ENCODE results near the gene NPAS1.

Gene NPAS1

DNA sequence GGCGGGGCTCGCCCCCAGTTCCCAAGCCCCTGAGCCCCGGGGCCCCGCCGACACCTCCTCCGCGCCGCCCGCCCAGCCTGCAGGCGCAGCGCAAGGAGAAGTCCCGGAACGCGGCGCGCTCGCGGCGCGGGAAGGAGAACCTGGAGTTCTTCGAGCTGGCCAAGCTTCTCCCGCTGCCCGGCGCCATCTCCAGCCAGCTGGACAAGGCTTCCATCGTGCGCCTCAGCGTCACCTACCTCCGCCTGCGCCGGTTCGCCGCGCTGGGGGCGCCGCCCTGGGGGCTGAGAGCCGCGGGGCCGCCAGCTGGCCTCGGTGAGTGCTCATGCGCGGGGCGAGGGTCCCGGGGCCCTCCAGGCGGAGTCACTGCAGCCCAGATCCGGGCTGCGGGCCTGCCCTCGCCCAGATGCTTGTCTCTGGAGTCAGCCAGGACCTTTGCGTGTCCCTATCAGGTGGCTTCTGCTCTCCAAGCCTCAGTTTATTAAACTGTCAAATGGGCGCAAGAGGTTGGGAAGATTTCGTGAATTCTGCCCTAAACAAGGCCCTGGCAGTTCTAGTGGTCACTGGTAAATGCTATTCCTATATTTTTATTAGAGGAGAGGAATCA is 2.0 kb downstream of the NPAS1 start:
- no peak for DNase-seq

DNA sequence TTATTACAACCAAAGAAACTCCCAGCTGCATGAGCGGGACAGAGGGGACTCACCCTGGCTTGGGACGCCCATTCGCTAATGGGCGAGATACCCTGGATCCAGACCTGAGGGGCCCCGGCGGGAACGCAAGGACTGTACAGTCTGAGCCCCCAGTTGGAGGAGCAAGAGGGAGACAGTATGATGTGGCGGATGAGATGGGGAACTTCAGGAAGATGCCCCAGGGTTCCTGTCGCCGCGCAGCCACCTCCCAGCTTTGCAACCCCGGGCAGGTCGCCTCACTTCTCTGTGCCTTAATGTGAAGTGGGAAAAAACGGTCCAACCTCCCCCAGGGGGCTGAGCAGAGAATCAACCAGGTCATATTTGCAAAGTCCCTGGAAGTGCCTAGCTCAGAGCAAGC is 2.5 kb downstream of the NPAS1 start:
- no peak for DNase-seq

DNA sequence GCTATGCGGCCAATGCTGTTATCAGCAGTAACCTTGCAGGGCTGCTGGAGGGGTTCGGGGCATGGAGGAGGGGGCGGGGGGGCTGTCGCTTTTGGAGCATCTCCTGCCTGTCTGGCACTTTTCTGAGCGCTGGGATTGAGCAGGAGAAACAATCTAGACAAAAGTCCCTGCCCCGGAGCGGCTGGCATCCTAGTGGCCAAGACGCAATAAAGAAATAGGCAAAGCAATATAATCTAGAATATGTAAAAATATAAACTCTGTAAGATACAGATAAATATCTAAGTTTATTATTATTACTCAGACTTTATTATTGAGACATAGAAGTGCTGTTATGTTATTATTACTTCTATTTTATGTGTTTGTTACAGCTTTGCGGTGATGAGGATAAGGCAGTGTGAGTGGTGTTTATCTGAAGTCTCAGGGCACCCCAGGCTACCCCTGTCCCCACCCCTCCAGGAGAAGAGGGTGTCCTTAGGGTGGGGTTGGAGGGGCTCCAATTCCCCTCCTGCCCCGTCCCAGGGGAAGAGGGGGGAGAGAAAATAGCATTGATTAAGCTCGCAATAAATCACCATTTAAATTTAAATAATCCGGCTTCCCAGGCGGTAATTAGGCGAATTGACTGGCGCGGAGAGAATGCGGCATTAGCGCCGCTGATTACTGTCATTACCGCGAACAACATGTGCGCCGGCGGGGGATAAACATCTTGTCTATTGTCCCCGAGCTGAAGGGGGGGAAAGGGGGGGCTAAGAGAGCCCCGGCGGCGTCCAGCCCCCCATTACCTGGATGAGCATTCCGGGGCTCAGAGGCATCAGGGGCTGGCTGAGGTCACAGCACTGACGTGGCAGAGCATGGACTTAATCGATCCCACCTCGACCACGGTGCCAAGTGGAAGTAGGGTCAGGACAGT is 3.2 kb downstream of the NPAS1 start:
- peak; percentile 19 for DNase-seq

DNA sequence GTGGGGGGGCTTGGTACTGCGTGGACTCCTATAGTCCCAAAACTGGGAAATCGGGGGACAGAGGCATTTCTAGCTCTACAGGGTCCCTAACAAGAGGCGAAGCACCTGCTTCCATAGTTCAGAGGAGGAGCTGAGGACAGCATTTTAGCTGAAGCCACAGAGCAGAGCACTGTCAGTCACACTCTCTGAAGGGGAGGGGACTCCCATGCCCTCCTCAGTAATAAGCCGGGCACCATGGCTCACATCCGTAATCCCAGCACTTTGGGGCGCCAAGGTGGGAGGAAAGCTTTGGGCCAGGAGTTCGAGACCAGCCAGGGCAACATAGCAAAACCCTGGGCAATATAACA is 3.8 kb downstream of the NPAS1 start:
- DNase-seq: no peak

DNA sequence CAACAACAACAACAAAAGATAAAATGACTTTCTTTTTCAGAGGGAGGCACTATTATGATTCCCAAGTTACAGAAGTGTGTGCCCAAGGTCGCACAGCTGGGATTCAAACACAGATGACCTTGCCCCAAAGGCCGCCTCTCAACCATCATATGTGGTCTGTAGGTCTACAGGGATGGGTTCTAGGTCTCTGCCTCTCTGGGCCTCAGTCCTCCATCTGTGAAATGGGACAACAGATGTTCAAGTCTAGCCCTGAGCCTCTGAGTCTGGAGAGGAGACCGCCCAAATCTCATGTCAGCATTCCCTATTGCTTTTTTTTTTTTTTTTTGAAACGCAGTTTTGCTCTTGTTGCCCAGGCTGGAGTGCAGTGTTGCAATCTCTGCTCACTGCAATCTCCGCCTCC is 4.9 kb downstream of the NPAS1 start:
- DNase-seq: no peak

DNA sequence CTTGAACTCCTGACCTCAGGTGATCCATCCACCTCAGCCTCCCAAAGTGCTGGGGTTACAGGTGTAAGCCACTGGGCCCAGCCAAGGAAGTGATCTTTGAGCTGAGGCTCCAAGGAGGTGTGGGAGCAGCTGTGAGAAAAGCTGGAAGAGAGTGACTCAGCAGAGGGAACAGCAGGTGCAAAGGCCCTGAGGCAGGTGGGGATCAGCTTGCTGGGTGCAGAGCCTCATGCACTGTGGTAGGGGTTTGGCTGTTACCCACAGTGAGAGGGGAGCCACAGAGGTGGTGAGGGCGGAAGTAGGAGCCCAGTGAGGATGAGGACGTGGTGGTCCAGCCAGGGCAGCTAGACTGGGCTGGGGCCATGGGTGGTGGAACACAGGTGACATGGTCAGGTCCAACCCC is 6.5 kb downstream of the NPAS1 start:
- no peak for DNase-seq

DNA sequence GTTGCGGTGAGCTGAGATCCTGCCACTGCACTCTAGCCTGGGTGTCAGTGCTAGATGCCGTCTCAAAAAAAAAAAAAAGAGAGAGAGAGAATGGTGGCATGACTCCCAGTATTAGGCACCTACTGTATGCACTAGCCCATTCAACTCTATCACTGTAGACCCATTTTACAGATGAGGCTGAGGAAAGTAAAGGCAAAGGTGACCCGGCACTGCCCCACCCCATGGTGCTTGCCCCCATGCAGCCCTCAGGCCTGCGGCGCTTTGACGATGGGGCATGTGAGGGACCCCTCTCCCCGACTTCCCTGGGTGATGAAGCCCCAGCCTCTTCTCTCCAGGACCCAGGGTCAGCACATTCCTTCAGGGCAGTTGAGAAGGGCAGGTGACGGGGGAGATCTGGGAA is 7.3 kb downstream of the NPAS1 start:
- no peak for DNase-seq

DNA sequence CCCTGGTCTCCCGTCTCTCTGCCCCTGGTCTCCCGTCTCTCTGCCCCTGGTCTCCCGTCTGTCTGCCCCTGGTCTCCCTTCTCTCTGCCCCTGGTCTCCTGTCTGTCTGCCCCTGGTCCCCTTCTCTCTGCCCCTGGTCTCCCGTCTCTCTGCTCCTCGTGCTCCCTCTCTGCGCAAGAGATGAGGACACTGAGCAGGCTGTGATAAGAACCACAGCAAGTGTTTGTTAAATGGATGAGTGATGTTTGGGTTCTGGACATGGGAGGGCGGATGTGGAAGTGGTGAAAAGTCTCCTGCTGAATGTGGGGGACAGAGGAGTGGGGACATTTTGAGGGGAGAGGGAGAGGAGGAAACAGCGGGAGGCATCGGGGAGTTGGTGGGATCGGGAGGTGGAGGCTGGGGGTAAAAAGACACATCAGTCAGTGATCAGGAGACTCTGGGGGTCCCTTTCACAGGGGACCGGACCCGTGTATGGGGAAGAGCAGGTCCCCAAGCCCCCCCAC is 8.0 kb downstream of the NPAS1 start:
- DNase-seq: no peak

DNA sequence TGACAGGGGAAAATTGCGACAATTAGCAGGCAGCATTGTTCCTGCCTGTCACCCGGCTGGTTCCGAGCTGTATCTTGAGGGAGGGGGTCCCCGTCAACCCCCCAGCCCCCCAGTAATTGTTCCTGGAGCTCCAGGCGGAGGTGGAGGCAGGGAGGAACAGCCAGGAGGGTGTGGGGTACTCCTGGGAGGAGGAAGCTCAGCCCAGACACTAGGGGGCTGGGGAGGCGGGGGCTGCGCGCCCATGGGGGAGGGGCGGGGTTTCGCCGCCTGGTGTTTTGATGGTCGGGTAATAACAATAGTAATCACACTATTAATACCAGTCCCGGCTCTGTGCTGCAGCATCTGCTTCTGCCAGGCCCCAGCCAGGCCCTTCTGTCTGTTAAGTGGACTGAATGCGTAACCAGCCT is 8.6 kb downstream of the NPAS1 start:
- DNase-seq: no peak

DNA sequence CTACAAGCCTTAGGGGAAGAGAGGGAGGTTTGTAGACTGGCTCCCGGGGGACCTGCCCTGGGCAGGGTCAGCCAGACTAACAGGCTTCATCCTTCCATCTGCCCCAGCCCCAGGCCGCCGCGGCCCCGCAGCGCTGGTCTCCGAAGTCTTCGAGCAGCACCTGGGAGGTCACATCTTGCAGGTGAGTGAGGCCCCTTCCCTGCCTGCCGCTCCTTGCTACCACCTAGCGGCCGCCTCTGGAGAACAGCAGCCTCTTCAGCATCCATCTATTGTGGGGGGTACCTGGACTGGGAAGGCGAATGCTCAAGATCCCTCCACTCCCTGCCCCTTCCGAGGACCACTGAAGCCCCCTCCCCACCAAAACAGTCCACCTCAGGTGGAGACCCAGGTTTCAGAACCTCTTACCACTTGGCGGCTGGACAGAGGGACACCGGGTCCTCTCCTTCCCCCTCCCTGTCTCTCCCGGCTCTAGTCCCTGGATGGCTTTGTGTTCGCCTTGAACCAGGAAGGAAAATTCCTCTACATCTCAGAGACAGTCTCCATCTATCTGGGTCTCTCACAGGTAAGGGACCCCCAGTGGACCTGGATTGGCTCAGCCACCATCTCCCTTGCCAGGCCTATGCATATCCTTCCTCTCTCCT is 12.7 kb downstream of the NPAS1 start:
- DNase-seq: peak; percentile 54

DNA sequence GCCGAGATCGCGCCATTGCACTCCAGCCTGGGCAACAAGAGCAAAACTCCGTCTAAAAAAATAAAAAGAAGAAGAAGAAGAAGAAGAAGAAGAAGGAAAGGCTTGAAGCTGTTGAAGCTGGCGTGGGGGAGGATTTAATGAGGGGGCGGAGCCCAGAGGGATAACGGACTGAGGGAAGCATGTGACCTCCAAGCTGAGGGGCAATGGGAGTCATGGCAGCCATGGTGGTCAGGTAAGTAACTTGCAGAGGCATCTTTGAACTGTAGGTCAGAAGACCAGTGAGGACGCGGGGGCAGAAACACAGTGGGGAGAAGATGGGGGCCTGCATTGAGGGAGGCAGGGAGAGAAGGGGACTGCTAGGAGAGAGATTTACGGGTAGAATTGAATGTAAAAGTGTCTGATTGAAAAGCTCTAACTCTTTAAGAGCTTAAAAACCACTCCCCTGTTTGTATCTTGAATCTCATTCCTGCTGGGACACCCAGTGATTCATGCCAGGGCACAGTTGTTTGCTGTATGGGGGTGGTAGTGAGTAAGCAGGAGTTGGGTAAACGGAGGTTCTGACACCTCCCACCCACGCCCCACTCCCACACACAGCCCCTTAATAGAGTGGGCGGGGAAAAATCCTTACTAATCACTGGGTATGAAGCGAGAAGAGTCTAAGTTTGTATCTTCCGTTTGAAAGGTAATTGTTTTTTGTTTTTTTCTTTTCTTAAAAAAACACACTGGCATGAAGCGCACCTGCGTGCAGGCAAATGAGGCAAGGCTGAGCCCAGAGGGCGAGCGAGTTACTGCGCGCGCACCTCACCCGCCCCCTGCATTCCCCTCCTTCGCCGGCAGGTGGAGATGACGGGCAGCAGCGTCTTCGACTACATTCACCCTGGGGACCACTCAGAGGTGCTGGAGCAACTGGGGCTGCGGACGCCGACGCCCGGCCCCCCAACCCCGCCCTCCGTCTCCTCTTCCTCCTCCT is 15.8 kb downstream of the NPAS1 start:
- peak; percentile 84 for DNase-seq

DNA sequence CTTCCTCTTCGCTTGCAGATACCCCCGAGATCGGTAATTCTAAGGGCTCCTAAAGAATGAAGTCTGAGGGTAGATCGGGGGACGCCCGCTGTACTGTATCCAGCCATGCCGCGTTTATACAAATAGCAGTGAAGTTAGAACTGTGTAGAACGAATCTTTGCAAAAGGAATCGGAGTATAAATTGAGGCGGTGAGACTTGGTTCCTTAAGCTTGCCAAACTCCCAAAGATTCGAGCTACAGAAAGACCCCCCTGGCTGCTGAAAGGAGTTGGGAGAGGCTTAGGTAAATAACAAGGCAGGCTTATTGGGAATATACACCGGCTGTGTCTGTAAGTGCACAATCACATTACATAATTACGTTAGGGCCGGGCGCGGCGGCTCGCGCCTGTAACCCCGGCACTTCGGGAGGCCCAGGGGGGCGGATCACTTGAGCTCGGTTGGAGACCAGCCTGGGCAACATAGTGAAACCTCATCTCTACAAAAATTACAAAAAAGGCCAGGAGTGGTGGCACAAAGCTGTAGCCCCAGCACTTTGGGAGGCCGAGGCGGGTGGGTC is 16.5 kb downstream of the NPAS1 start:
- peak; percentile 52 for DNase-seq

DNA sequence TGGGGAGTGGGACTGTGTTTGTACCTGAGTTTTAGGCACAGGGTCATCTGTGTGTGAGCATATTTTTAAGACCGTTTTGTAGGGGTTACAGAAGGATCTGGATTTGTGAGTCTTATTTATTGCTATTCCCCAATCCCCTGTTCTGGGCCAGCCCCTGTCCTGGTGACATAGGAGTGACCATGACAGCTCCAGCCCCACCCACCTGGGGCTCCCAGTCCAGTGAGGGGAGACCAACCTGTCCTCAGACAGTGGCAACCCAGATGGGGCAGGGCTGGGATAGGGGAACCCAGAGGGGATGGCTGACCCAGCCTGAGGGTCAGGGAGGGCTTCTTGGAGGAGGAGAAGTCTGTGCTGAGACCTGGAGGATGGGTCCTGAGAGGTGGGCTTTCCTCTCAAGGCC is 18.1 kb downstream of the NPAS1 start:
- no peak for DNase-seq

DNA sequence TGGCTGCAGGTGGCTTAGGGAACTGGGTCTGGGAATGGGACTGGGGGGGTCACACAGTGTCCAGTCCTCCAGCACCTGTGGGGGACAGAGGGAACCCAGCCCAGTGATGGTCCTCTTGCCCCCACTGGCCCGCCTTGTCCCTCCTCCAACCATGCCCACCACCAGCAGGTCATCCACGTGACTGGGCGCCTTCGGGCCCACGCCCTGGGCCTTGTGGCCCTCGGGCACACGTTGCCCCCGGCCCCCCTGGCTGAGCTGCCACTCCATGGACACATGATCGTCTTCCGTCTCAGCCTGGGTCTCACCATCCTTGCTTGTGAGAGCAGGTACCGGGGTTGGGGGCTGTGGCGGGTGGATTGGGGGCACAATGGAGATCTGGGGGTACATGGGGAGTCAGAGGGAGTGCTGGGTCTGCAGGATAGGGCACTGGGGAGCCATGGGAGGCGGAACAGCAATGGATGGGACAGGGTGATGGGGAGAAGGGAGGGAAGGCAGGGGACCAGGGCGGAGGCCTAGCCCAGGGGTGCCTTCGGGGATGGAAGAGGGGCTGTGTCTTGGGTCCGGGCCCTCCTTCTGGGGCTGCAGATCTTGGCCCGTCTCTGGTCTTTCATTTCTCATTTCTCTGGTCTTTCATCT is 19.7 kb downstream of the NPAS1 start:
- no peak for DNase-seq

DNA sequence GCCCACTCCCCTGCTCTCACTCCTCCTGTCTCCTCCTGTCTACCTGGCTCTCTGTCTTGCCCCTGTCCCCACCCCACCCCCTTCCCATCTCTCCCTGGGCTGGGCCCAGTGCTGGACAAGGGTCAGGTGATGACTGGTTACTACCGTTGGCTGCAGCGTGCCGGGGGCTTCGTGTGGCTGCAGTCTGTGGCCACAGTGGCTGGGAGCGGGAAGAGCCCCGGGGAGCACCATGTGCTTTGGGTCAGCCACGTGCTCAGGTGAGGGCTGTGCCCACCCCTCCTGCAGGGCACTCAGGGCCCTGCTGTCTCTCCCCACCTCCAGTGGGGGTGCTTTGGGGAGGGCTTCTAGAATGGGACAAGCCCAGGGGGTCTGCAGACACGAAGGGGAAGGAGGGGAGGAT is 21.2 kb downstream of the NPAS1 start:
- no peak for DNase-seq

DNA sequence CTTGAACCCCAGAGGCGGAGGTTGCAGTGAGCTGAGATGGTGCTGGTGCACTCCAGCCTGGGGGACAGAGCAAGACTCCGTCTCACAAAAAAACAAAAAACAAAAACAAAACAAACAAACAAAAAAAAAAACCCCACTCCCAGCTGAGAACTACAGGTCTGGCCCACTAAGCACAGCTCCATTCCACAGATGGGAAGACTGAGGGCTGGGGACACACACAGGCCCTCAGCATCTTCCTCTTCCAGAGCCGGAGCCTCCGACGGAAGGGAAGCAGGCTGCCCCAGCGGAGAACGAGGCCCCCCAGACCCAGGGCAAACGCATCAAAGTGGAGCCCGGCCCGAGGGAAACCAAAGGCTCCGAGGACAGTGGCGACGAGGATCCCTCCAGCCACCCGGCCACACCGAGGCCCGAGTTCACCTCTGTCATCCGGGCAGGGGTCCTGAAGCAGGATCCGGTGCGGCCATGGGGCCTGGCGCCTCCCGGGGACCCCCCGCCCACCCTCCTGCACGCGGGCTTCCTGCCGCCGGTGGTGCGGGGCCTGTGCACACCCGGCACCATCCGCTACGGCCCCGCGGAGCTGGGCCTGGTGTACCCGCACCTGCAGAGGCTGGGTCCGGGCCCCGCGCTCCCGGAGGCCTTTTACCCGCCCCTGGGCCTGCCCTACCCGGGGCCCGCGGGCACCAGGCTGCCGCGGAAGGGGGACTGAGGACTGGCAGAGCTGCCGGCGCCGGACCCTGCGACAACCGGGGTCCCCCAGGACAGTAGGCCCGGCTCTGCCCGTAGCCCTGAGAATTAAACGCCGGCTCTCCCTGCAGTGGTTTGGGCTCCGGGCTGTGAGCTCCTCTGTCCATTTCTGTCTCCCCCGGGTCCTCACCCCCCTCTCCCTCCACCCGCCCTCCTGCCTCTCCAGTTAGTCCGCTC is 25.6 kb downstream of the NPAS1 start:
- DNase-seq: no peak

DNA sequence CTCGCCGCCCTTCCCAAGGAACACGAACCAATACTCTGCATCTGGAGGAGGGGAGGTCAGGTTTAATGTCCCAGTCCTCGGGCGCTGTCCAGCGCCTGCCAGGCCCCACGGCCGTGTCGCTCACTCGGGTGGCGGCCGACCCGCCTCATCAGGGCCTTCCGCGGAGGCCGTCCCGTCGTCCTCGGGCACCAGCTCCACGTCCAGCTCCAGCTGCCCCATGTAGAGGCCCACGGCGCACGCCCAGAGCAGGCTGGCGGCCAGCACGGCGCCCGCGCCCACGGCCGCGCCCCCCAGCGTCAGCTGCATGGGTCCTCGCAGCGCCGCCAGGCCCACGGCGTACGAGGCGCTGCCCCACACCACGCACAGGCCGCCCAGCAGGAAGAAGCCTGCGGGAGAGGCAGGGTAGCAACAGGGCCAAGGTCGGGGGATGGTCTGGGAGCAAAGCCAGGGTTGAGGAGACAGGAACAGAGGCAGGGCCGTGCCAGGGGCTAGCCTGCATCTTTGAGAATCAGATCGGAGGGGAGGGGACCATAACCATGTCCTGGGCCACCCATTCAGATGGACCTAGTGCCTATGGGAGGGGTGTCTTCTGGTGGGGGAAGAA is 26.3 kb downstream of the NPAS1 start:
- no peak for DNase-seq

DNA sequence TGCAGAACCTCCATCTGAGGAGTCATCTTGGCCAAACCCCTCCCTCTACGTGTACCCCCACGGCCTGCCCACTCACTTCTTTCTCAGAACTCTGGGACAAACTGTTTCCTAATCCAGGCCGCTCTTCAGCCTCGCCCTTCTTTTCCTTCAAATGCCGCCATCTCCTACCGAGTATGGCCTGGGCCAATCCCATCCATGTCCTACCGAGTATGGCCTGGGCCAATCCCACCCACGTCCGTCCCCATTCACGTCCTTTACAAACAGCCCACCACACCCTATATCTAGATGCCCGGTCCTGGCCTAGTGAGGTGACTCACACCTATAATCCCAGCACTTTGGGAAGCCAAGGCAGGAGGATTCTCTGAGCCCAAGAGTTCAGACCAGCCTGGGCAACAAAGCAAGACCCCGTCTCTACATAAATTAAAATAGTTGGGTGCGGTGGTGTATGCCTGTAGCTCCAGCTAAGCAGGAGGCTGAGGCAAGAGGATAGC is 27.7 kb downstream of the NPAS1 start:
- no peak for DNase-seq

DNA sequence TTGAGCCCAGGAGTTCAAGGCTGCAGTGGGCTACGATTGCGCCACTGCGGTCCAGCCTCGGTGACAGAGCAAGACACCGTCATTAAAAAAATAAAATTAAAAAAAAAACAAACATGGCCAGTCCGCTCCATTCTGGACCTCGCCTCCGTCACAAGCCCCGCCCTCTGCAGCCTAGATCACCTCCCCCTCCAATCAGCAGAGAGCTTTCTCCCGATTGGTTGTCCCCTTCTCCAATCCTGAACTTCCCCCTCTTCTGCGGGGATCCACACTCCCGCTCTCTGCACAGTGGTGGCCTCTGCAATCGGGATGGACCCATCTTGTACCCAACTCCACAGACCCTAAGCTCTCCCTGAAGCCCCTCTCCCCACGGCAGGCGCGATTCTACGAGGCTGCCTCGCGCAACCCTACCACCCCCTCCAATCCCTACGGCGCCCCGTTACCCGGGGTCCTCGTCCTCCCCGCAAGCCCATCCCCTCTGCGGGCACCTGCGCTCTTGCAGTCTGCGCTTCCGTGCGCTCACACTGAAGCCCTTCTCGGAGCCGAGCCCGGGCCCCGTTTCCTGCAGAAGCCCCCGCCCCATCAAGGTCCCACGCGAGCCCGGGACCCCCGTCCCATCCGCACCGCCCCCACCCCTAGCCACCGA is 28.2 kb downstream of the NPAS1 start:
- peak; percentile 70 for DNase-seq

DNA sequence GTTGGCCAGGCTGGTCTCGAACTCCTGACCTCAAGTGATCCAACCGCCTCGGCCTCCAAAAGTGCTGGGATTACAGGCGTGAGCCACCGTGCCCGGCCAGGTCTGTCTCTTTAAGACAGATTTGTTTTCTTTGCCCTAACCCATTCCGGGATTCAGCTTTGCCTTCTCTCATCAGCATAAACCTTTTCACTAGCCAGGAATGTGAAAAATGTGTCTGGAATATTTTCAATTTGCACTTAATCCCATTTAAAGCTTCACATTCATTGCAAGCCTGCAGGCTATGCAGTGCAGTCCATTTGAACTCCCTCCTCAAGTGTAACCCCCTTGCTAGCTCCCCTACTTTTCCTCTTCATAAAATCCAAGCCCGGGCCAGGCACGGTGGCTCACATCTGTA is 29.7 kb downstream of the NPAS1 start:
- no peak for DNase-seq
